Mesenchymal stem cell (in vitro differentiated cells and primary cell): ENCODE data around the gene SEMA3C.

Experiments
- DNase-seq: peaks from one replicate; pipeline ENCODE4 v3.0.0-alpha.2; 2013
- H2AFZ ChIP-seq: one replicate; pipeline ENCODE4 v1.6.1; 2013; ENCODE audit warnings: low read depth, mild to moderate bottlenecking, control low read depth, inconsistent platforms, low read length, moderate library complexity
- H2AK5ac ChIP-seq: 2 replicates; pipeline ENCODE4 v1.6.1; 2013; ENCODE audit warnings: low read length, moderate library complexity, mild to moderate bottlenecking, inconsistent platforms; ENCODE audit not compliant: severe bottlenecking
- H2BK120ac ChIP-seq: one replicate; pipeline ENCODE4 v1.6.1; 2013; ENCODE audit warnings: low read depth, mild to moderate bottlenecking, inconsistent platforms, low read length, moderate library complexity
- H2BK12ac ChIP-seq, 2 experiments: one replicate each; pipeline ENCODE4 v1.6.1; 2013; ENCODE audit warnings: inconsistent platforms in 2 of 2, low read length in 2 of 2, mild to moderate bottlenecking in 2 of 2, moderate library complexity in 2 of 2, control low read depth in 1 of 2
- H2BK15ac ChIP-seq: one replicate; pipeline ENCODE4 v1.6.1; 2013; ENCODE audit warnings: mild to moderate bottlenecking, low read depth, inconsistent platforms; ENCODE audit not compliant: poor library complexity, severe bottlenecking
- H2BK5ac ChIP-seq: 2 replicates; pipeline ENCODE4 v1.6.1; 2013; ENCODE audit warnings: low read depth, mild to moderate bottlenecking, low read length, control low read depth, inconsistent platforms; ENCODE audit not compliant: poor library complexity, severe bottlenecking
- H3K14ac ChIP-seq, 2 experiments: one replicate each; pipeline ENCODE4 v1.6.1; 2013; ENCODE audit warnings: inconsistent platforms in 2 of 2, low read length in 2 of 2, control low read depth in 1 of 2, mild to moderate bottlenecking in 1 of 2, moderate library complexity in 1 of 2
- H3K18ac ChIP-seq, 2 experiments: one replicate each; pipeline ENCODE4 v1.6.1; 2013; ENCODE audit warnings: inconsistent platforms in 2 of 2, low read length in 2 of 2, control low read depth in 1 of 2, low read depth in 1 of 2, mild to moderate bottlenecking in 1 of 2
- H3K23ac ChIP-seq, 2 experiments: one replicate each; pipeline ENCODE4 v1.6.1; 2013; ENCODE audit warnings: inconsistent platforms in 2 of 2, low read length in 2 of 2, mild to moderate bottlenecking in 2 of 2, moderate library complexity in 2 of 2, control low read depth in 1 of 2
- H3K27ac ChIP-seq: 2 replicates; pipeline ENCODE4 v1.5.1; 2013; ENCODE audit warnings: mild to moderate bottlenecking, moderate library complexity, low read length, control low read depth, inconsistent platforms; ENCODE audit not compliant: poor library complexity, severe bottlenecking
- H3K27me3 ChIP-seq, 2 experiments: 2 replicates each; pipeline versions ENCODE4 v1.6.1 to v1.7.0; 2013; ENCODE audit warnings: low read length in 2 of 2, mild to moderate bottlenecking in 2 of 2, moderate library complexity in 2 of 2, control low read depth in 1 of 2, inconsistent platforms in 1 of 2; ENCODE audit not compliant: control insufficient read depth in 1 of 2, insufficient read depth in 1 of 2
- H3K36me3 ChIP-seq, 2 experiments: 2 replicates each; pipeline versions ENCODE4 v1.6.1 to v1.7.0; 2013; ENCODE audit warnings: low read length in 2 of 2, control low read depth in 1 of 2, inconsistent platforms in 1 of 2, low read depth in 1 of 2, mild to moderate bottlenecking in 1 of 2; ENCODE audit not compliant: insufficient read depth in 2 of 2, control insufficient read depth in 1 of 2
- H3K4ac ChIP-seq, 2 experiments: one replicate each; pipeline ENCODE4 v1.6.1; 2013; ENCODE audit warnings: inconsistent platforms in 2 of 2, low read length in 2 of 2, mild to moderate bottlenecking in 2 of 2, moderate library complexity in 2 of 2, control low read depth in 1 of 2, low read depth in 1 of 2
- H3K4me1 ChIP-seq: 2 replicates; pipeline ENCODE4 v1.6.1; 2013; ENCODE audit warnings: low read depth, low read length, control low read depth; ENCODE audit not compliant: control insufficient read depth, insufficient read depth
- H3K4me2 ChIP-seq: 2 replicates; pipeline ENCODE4 v1.6.1; 2013; ENCODE audit warnings: low read length, mild to moderate bottlenecking, inconsistent platforms; ENCODE audit not compliant: poor library complexity, severe bottlenecking
- H3K4me3 ChIP-seq, 2 experiments: 2 replicates each; pipeline versions ENCODE4 v1.5.1 to v1.7.0; 2013; ENCODE audit warnings: low read length in 2 of 2, mild to moderate bottlenecking in 2 of 2, control low read depth in 1 of 2, low read depth in 1 of 2; ENCODE audit not compliant: insufficient read depth in 1 of 2
- H3K79me1 ChIP-seq: replicated peaks from 2 replicates; pipeline ENCODE4 v1.6.1; 2013; ENCODE audit warnings: mild to moderate bottlenecking, control low read depth, low read length, inconsistent platforms; ENCODE audit not compliant: poor library complexity, severe bottlenecking
- H3K9ac ChIP-seq: 2 replicates; pipeline ENCODE4 v1.7.0; 2013; ENCODE audit warnings: mild to moderate bottlenecking, low read length, moderate library complexity
- H3K9me3 ChIP-seq: 2 replicates; pipeline ENCODE4 v1.7.0; 2013; ENCODE audit warnings: mild to moderate bottlenecking, low read length; ENCODE audit not compliant: control insufficient read depth
- H4K8ac ChIP-seq: one replicate; pipeline ENCODE4 v1.6.1; 2013; ENCODE audit warnings: inconsistent platforms, mild to moderate bottlenecking, low read length, moderate library complexity
- H4K91ac ChIP-seq: one replicate; pipeline ENCODE4 v1.6.1; 2013; ENCODE audit warnings: mild to moderate bottlenecking, low read length, inconsistent platforms
- WGBS: methylation state at CpG from one replicate; pipeline ENCODE4 v1.1.7; 2013; ENCODE audit warnings: mixed read lengths; 5-methylcytosine and 5-hydroxymethylcytosine counted together

Gene SEMA3C

GRCh38 chr7:80902716-80903308, 16.0 kb downstream of the SEMA3C start:
- no peak overlapping the region for H2BK5ac ChIP-seq
- no peak overlapping the region for H2BK12ac ChIP-seq
- H4K91ac ChIP-seq, result no peak overlapping the region
- H3K79me1 ChIP-seq, result peaks cover 3% of the 10 kb centered on the region
- no peak overlapping the region for H4K8ac ChIP-seq
- no peak overlapping the region for H3K4me2 ChIP-seq
- H3K4me3 ChIP-seq, result no peak overlapping the region
- H3K23ac ChIP-seq, result no peak overlapping the region
- no peak overlapping the region for H2BK120ac ChIP-seq
- H2AFZ ChIP-seq, result no peak overlapping the region
- H3K9ac ChIP-seq, result no peak overlapping the region
- no peak overlapping the region for H3K14ac ChIP-seq
- H2AK5ac ChIP-seq, result no peak overlapping the region
- H3K4ac ChIP-seq, result no peak overlapping the region
- peak overlapping the region; percentile 0 for H3K27ac ChIP-seq
- no peak overlapping the region for H2BK15ac ChIP-seq
- H3K4me1 ChIP-seq, result peaks cover 9% of the 10 kb centered on the region
- no peak for DNase-seq
- H3K27me3 ChIP-seq, result no peaks in the 10 kb centered on the region
- no peaks in the 10 kb centered on the region for H3K9me3 ChIP-seq
- no peak overlapping the region for H3K18ac ChIP-seq
- WGBS, result 98% methylated on average over 6 of the region's 6 CpGs
- H3K36me3 ChIP-seq, result peaks cover 14 to 91% of the 10 kb centered on the region in 2 experiments

- Histone ChIP-seq H4K91ac (no peak overlapping the region), H3K9ac (peak overlapping the region; percentile 65), H3K4ac (no peak overlapping the region), H4K8ac (no peak overlapping the region), H3K9me3 (no peaks in the 10 kb centered on the region), H3K4me1 (peaks cover 9% of the 10 kb centered on the region), H3K23ac (no peak overlapping the region), H2AK5ac (peak overlapping the region; percentile 2), H2BK12ac (peak overlapping the region in 1 of 2 experiments; percentile 1), H3K4me2 (no peak overlapping the region), H2BK15ac (no peak overlapping the region), H3K14ac (no peak overlapping the region), H2BK120ac (no peak overlapping the region), H3K36me3 (peaks cover 14 to 91% of the 10 kb centered on the region in 2 experiments), H3K18ac (no peak overlapping the region), H3K27ac (peak overlapping the region; percentile 48), H3K4me3 (no peak overlapping the region), H2AFZ (no peak overlapping the region), H2BK5ac (no peak overlapping the region), H3K27me3 (no peaks in the 10 kb centered on the region), H3K79me1 (peaks cover 3% of the 10 kb centered on the region)
- no peak for DNase-seq
- WGBS, result 90% methylated on average over 1 of the region's 1 CpG
These were observed 16.8 kb downstream of the SEMA3C start for GRCh38 chr7:80902019-80902418.

DNA sequence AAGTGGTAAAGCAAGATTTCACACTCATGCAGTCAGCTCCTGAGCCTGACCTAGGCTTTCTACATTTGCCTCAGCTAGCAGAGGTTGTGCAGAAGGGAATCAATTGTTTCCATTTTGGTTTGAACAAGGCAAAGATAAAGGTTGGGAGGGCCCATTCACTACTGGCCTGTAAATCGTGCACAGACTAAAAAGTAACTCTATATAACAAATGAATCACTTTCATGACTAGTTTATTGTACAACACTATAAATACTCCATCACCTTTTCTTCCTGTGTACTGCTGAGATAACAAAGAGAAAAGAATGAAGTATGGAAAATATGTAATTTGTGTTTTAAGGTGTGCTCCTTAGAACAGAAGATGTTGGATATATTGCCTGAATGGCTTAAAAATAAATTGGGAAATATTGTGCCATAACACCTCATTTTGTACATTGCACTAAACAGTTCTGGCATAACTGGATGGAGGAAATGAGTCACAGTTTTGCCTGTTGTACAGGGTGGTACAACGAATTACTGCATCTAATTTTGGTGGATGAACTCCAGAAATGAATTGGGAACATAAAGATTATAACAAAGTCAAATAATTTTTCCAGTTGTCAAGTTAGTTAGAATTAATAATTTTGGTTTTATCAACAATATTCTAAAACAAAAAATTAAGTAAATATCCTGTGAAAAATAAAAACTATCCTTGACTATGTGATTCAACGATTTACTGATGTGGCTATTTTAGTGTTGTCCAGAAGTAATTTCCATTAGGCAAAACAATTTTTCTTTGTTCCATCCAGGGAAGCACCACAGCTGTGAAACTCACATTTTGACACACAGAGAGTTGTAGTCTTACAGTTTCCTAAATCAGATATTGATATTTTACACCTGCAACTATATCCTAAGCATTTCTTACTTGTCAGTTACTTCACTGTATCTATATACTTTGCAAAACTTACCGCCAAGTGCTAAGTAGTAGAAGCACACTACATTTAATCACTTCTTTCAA, 18.0 kb downstream of the SEMA3C start:
- peak overlapping the region; percentile 15 for H2AK5ac ChIP-seq
- peak overlapping the region; percentile 68 for H3K27ac ChIP-seq
- peaks cover 6% of the 10 kb centered on the region for H3K79me1 ChIP-seq
- no peaks in the 10 kb centered on the region for H3K9me3 ChIP-seq
- peaks cover 16 to 88% of the 10 kb centered on the region in 2 experiments for H3K36me3 ChIP-seq
- H2BK5ac ChIP-seq, result no peak overlapping the region
- no peak overlapping the region for H2AFZ ChIP-seq
- WGBS, result 0% methylated on average over 2 of the region's 4 CpGs
- H2BK12ac ChIP-seq, result peak overlapping the region in 1 of 2 experiments; percentile 87
- H3K23ac ChIP-seq, result no peak overlapping the region
- no peak overlapping the region for H3K4ac ChIP-seq
- no peak overlapping the region for H3K14ac ChIP-seq
- H4K91ac ChIP-seq, result no peak overlapping the region
- H3K27me3 ChIP-seq, result no peaks in the 10 kb centered on the region
- no peak overlapping the region for H3K4me2 ChIP-seq
- peaks cover 11% of the 10 kb centered on the region for H3K4me1 ChIP-seq
- H3K9ac ChIP-seq, result peak overlapping the region; percentile 65
- no peak overlapping the region for H2BK15ac ChIP-seq
- no peak overlapping the region for H3K4me3 ChIP-seq
- DNase-seq, result peak; percentile 68
- H3K18ac ChIP-seq, result no peak overlapping the region
- no peak overlapping the region for H2BK120ac ChIP-seq
- H4K8ac ChIP-seq, result no peak overlapping the region
